Heart right ventricle (tissue), 16 donors: ENCODE measurements around the gene AUTS2. TPM values are rescaled to one million over a fixed set of nuclear protein-coding genes. Genes with fewer than 3 reads are reported as not detected.

Experiments used
- ATAC-seq, 8 donors: fragments of 200-7000 bp; cut with Tn5 transposase; one replicate each; pipeline ENCODE4 v1.9.1; 2020; ENCODE audit warnings: mild to moderate bottlenecking in 8 of 8, moderate library complexity in 8 of 8, moderate number of reproducible peaks in 1 of 8
- DNase-seq, 2 donors: peaks; one replicate each; pipeline ENCODE4 v3.0.0-alpha.2; 2020
- H3K27ac ChIP-seq, 10 donors: fragments of 200-600 bp; sonication (generic) in 2 of 10; one replicate each; pipeline versions ENCODE4 v1.5.0 to v1.8.0; 2020 to 2022; ENCODE audit warnings: mild to moderate bottlenecking in 3 of 10
- H3K27me3 ChIP-seq, 7 donors: fragments of 200-600 bp; one replicate each; pipeline ENCODE4 v1.8.0; 2021 to 2022; ENCODE audit warnings: mild to moderate bottlenecking in 2 of 7
- H3K36me3 ChIP-seq, 9 donors: fragments of 200-600 bp; sonication (generic) in 1 of 9; one replicate each; pipeline versions ENCODE4 v1.5.0 to v1.8.0; 2020 to 2022; ENCODE audit warnings: mild to moderate bottlenecking in 2 of 9
- H3K4me1 ChIP-seq, 9 donors: fragments of 200-600 bp; sonication (generic) in 1 of 9; one replicate each; pipeline versions ENCODE4 v1.5.0 to v1.8.0; 2020 to 2022; ENCODE audit warnings: mild to moderate bottlenecking in 4 of 9
- H3K4me3 ChIP-seq, 10 donors: fragments of 200-600 bp; sonication (generic) in 2 of 10; one replicate each; pipeline versions ENCODE4 v1.5.0 to v1.8.0; 2020 to 2022; ENCODE audit warnings: mild to moderate bottlenecking in 7 of 10, moderate library complexity in 2 of 10
- H3K9me3 ChIP-seq, 11 donors: fragments of 200-600 bp in 10 of 11; sonication (generic) in 2 of 11; one replicate each; pipeline versions ENCODE4 v1.5.0 to v1.8.0; 2013 to 2022; ENCODE audit warnings: mild to moderate bottlenecking in 2 of 11, control low read depth in 1 of 11, moderate library complexity in 1 of 11
- WGBS, 2 donors: extraction: QIAGEN DNeasy Blood & Tissue Kit; methylation state at CpG; one replicate each; pipeline ENCODE4 v1.1.7; 2013; ENCODE audit warnings: inconsistent platforms in 1 of 2; 5-methylcytosine and 5-hydroxymethylcytosine counted together
- intact Hi-C, 10 donors: fragments of 100-400 bp; cut with DNase I; formaldehyde crosslinking; loops; one replicate each; pipeline versions ENCODE4 v1.11.1 to v1.14.2; 2022
- polyA plus RNA-seq, 2 donors: library from polyadenylated mRNA; stranded (reverse); fragments of 200-250 nt; gene quantifications; one replicate each; pipeline ENCODE4 v1.2.3, GENCODE V29; 2013
- total RNA-seq, 10 donors: library from RNA; stranded (reverse); fragmentation: NEBNext Ultra II Directional in 3 of 10; extraction: Animal tissue kit (Norgen Biotek cat#: 25700) in 3 of 10; gene quantifications; one replicate each; pipeline versions ENCODE4 v1.2.1 to v1.2.4, GENCODE V29; 2021 to 2023
- TF ChIP-seq, protein P1 (sequence below), 9 donors: fragments of 200-600 bp; sonication (generic) in 2 of 9; IDR thresholded peaks; one replicate each; pipeline versions ENCODE4 v1.5.0 to v1.8.0; 2021 to 2022; ENCODE audit warnings: antibody characterized with exemption in 9 of 9, mild to moderate bottlenecking in 5 of 9, moderate library complexity in 1 of 9
- donor health status: Arrhythmogenic right ventricular cardiomyopathy.
- donor health status: ischemic (EF 13 %, LVEDD 7.1; RV severe dilation, severe dysfunction).
- donor health status: healthy with polysubstance abuse.
- donor health status: DM: no; HTN: yes; CAD: no.
- donor health status: DM: no; HTN: no; CAD: no.
- donor health status: ischemic (EF 25% LVEDD 6.9; RV normal size, moderate dysfunction).
- donor health status: ischemic (EF 25% LVEDD 5.7; RV mildly dilated, moderate dysfunction).
- donor health status: healthy.
- donor health status: DM: yes; HTN: yes; CAD: no.
- donor health status: Ischemic cardiomyopathy.
- donor health status: ischemic (EF 35%, LVEDD 5.7; RV mildly dilated, moderate dysfunction).
- donor health status: nonischemic (EF 11% LVEDD 7.7; RV severe dilation, severe dysfunction).
- donor health status: DM: yes; HTN: yes; CAD: no.
- donor health status: PGD.
- donor health status: ischemic (EF 29% LVEDD 5.4; RV normal size, mild dysfunction).
- donor health status: nonischemic (EF 23%, LVEDD 6.1; RV moderate dilation, normal function).

AUTS2 gene
- total and polyA plus RNA-seq, 12 donors = 1.6 to 11.2 (median 7.3) TPM

DNA sequence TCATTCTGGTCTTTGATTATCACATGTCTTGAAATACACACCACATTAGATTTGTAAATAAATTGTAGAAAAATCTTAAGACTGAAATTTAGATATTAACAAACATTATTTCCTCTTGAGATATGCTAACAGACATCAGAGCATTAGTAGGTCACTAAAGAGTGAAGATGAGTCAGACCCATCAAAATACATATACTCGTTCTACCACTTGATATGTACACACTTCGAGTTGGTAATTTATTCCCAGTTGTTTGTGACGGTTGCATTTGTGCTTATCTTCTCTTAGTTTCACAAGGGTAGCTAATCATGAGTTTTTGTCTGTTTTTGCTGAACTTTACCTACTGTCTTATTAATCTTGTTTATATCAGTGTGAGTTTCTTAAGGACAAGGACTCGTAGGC is 383.4 kb downstream of the AUTS2 start:
- Histone ChIP-seq H3K27me3 (no peaks in the 10 kb centered on the region), H3K36me3 (no peaks in the 10 kb centered on the region), H3K9me3 (peaks cover 0 to 10% (median 0%) of the 10 kb centered on the region in 11 donors), H3K27ac (no peak overlapping the region), H3K4me1 (peaks cover 0 to 23% (median 12%) of the 10 kb centered on the region in 9 donors), H3K4me3 (no peak overlapping the region)
- DNase-seq = no peak
- intact Hi-C loops = loop anchor here in 1 of 10 donors (5.0 kb wide), 1 partner anchor 46 kb away; no protein-coding TSS in a partner anchor
- 73 to 78% methylated on average over 4 of the region's 4 CpGs for WGBS, 2 donors
- TF ChIP-seq, protein P1, sequence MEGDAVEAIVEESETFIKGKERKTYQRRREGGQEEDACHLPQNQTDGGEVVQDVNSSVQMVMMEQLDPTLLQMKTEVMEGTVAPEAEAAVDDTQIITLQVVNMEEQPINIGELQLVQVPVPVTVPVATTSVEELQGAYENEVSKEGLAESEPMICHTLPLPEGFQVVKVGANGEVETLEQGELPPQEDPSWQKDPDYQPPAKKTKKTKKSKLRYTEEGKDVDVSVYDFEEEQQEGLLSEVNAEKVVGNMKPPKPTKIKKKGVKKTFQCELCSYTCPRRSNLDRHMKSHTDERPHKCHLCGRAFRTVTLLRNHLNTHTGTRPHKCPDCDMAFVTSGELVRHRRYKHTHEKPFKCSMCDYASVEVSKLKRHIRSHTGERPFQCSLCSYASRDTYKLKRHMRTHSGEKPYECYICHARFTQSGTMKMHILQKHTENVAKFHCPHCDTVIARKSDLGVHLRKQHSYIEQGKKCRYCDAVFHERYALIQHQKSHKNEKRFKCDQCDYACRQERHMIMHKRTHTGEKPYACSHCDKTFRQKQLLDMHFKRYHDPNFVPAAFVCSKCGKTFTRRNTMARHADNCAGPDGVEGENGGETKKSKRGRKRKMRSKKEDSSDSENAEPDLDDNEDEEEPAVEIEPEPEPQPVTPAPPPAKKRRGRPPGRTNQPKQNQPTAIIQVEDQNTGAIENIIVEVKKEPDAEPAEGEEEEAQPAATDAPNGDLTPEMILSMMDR (IDR thresholded peaks at IDR 0.05) = no peak
- no peak for ATAC-seq

DNA sequence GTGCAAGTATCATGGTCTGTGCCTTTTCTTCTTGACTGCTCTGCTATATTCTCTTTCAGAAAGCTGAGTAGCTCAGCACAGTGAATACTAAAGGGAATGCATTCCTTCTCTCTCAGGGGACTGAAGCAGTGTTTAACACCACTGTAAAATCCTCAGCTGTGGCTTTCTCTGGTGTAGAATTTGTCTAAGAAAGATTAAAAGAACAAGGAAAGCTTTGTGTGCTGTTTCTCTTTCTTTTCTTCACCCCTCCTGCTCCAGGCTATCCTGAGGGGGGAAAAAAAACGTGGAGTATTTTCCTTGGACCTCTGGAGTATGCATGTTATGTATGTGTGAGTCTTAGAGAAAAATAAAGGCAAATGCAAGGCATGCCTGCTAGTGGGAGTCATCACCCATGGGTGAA is 383.9 kb downstream of the AUTS2 start:
- 32 to 34% methylated on average over 1 of the region's 1 CpG for WGBS, 2 donors
- TF ChIP-seq, protein P1 (IDR thresholded peaks at IDR 0.05) = no peak
- peak in 6 of 8 donors; percentile 48 to 86 (median 63) for ATAC-seq
- no peaks in the 10 kb centered on the region for H3K27me3 ChIP-seq
- no peaks in the 10 kb centered on the region for H3K36me3 ChIP-seq
- intact Hi-C loops = loop anchor here in 1 of 10 donors (5.0 kb wide), 1 partner anchor 45 kb away; no protein-coding TSS in a partner anchor
- DNase-seq = no peak
- H3K27ac ChIP-seq = no peak overlapping the region
- peaks cover 0 to 5% (median 0%) of the 10 kb centered on the region in 11 donors for H3K9me3 ChIP-seq
- no peak overlapping the region for H3K4me3 ChIP-seq
- peaks cover 0 to 23% (median 12%) of the 10 kb centered on the region in 9 donors for H3K4me1 ChIP-seq

DNA sequence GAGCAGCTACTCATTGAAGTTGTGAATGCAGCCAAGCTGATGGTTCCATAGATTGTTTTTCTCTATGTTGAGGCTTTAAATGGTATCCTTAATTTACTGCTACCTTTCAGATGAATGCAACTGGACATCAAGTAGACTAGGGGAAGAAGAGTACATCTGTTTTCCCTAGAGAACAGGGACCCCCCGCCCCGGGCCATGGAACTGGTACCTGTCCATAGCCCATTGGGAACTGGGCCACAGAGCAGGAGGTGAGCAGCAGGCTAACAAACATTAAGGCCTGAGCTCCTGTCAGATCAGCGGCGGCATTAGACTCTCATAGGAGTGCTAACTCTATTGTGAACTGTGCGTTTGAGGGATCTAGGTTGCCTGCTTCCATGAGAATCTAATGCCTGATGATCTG is 391.3 kb downstream of the AUTS2 start:
- Histone ChIP-seq H3K4me1 (peaks cover 0 to 10% (median 3%) of the 10 kb centered on the region in 9 donors), H3K27ac (no peak overlapping the region), H3K36me3 (no peaks in the 10 kb centered on the region), H3K4me3 (no peak overlapping the region), H3K27me3 (no peaks in the 10 kb centered on the region), H3K9me3 (no peaks in the 10 kb centered on the region)
- ATAC-seq = no peak
- intact Hi-C loops = no loop called here
- TF ChIP-seq, protein P1 (IDR thresholded peaks at IDR 0.05) = no peak
- DNase-seq = no peak
- 98 to 100% methylated on average over 5 of the region's 5 CpGs for WGBS, 2 donors

DNA sequence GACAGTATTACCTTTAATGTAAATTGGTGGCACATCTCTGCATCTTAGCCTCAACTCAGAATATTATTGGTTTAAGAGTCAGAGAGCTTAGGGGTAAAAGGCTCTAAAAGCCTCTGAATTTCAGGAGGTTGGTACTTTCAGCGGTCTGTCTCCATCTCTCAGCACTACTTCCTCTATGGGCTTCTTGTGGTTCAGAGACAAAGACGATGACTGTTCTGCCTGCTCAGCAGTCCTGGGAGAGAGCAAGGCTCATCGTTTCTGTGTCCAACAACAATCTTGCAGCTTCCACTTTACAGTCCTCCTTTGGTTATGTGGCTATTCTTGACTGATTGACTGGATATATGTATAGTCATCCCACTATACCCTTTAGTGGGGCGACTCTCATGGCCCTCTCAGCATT is 394.7 kb downstream of the AUTS2 start:
- Histone ChIP-seq H3K4me1 (peaks cover 3 to 27% (median 13%) of the 10 kb centered on the region in 9 donors), H3K27ac (no peak overlapping the region), H3K27me3 (no peaks in the 10 kb centered on the region), H3K9me3 (no peaks in the 10 kb centered on the region), H3K4me3 (no peak overlapping the region), H3K36me3 (no peaks in the 10 kb centered on the region)
- DNase-seq = no peak
- peak in 1 of 8 donors; percentile 44 for ATAC-seq
- whole genome bisulfite sequencing, 2 donors = 87 to 92% methylated on average over 4 of the region's 4 CpGs
- intact Hi-C loops = loop anchor here in 1 of 10 donors (1.0 kb wide), 1 partner anchor 21 kb away; no protein-coding TSS in a partner anchor
- TF ChIP-seq, protein P1 (IDR thresholded peaks at IDR 0.05) = no peak
